Duodenal mucosa (tissue), 2 donors: ENCODE measurements around the gene GUCA2A.
"Not testable (repeated sequence)": the region's sequence is repeated elsewhere in the genome, so short reads cannot be mapped to it uniquely, and the experiment has no call there.

ENCODE experiments used
- H3K27ac ChIP-seq: one replicate; pipeline ENCODE4 v1.7.0; 2013; ENCODE audit warnings: low read depth, low read length
- H3K27me3 ChIP-seq, 2 donors: one replicate each; pipeline ENCODE4 v1.7.0; 2013; ENCODE audit warnings: low read length in 2 of 2, control low read depth in 1 of 2; ENCODE audit not compliant: insufficient read depth in 2 of 2, control insufficient read depth in 1 of 2
- H3K36me3 ChIP-seq, 2 donors: one replicate each; pipeline ENCODE4 v1.7.0; 2013; ENCODE audit warnings: low read length in 2 of 2, control low read depth in 1 of 2; ENCODE audit not compliant: insufficient read depth in 2 of 2, control insufficient read depth in 1 of 2
- H3K4me1 ChIP-seq, 2 donors: one replicate each; pipeline ENCODE4 v1.7.0; 2013; ENCODE audit warnings: low read length in 2 of 2, control low read depth in 1 of 2; ENCODE audit not compliant: insufficient read depth in 2 of 2, control insufficient read depth in 1 of 2
- H3K4me3 ChIP-seq, 2 donors: one replicate each; pipeline ENCODE4 v1.7.0; 2013; ENCODE audit warnings: low read length in 2 of 2, low read depth in 1 of 2
- H3K9ac ChIP-seq, 2 donors: one replicate each; pipeline ENCODE4 v1.7.0; 2013; ENCODE audit warnings: low read length in 2 of 2, low read depth in 1 of 2
- H3K9me3 ChIP-seq, 2 donors: one replicate each; pipeline ENCODE4 v1.7.0; 2013; ENCODE audit warnings: low read length in 2 of 2, control low read depth in 1 of 2; ENCODE audit not compliant: control insufficient read depth in 1 of 2

GUCA2A gene

GRCh38 chr1:42164551-42165420 is at the start of gene GUCA2A:
Gene GUCA2A (minus strand): TSS chr1:42164745. CDS start chr1:42164712, 33 bp downstream.
- Histone ChIP-seq H3K4me3 (no peak within 1 kb of the TSS), H3K4me1 (peaks cover 36 to 40% of the 10 kb centered on the region in 2 donors), H3K27me3 (no peaks in the 10 kb centered on the region), H3K9me3 (peaks cover 0 to 5% of the 10 kb centered on the region in 2 donors), H3K9ac (peak within 1 kb of the TSS in 1 of 2 donors; percentile 38), H3K27ac (peak within 1 kb of the TSS; percentile 22), H3K36me3 (no peaks in the 10 kb centered on the region)

DNA sequence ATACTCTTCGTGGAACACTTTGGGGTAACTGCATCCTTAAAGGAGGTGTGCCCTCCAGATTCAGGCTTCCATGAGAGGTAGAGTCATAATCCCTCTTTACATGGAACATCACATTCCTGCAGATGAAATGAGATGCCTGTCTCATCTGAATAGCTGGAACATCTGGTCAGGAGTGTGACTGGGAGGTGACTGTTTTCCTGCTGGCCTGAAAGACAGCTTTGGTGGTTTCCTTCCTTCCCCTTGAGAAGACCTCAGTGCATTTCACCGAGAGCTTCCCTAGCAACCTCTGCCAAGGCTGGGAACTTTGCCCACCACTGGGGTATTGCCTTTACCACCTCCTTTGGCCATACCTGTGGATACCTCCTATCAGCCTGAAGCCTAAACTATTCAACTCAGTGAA is 46.7 kb upstream of the GUCA2A start:
- H3K9me3 ChIP-seq, result no peaks in the 10 kb centered on the region
- no peak overlapping the region for H3K9ac ChIP-seq
- peaks cover 7 to 9% of the 10 kb centered on the region in 2 donors for H3K4me1 ChIP-seq
- H3K36me3 ChIP-seq, result peaks cover 3 to 5% of the 10 kb centered on the region in 2 donors
- H3K4me3 ChIP-seq, result no peak overlapping the region
- no peak overlapping the region for H3K27ac ChIP-seq
- H3K27me3 ChIP-seq, result no peaks in the 10 kb centered on the region

- H3K36me3 ChIP-seq, result peaks cover 3 to 5% of the 10 kb centered on the region in 2 donors
- no peak overlapping the region for H3K27ac ChIP-seq
- no peak overlapping the region for H3K9ac ChIP-seq
- H3K4me1 ChIP-seq, result peaks cover 7 to 9% of the 10 kb centered on the region in 2 donors
- H3K27me3 ChIP-seq, result no peaks in the 10 kb centered on the region
- no peak overlapping the region for H3K4me3 ChIP-seq
- no peaks in the 10 kb centered on the region for H3K9me3 ChIP-seq
Measured at GRCh38 chr1:42210421-42211133, 46.0 kb upstream of the GUCA2A start.

- Histone ChIP-seq H3K9me3 (no peaks in the 10 kb centered on the region), H3K9ac (no peak overlapping the region), H3K36me3 (peaks cover 3 to 7% of the 10 kb centered on the region in 2 donors), H3K27me3 (no peaks in the 10 kb centered on the region), H3K27ac (no peak overlapping the region), H3K4me3 (no peak overlapping the region), H3K4me1 (peaks cover 7 to 9% of the 10 kb centered on the region in 2 donors)
Measured at GRCh38 chr1:42209526-42210251, 45.1 kb upstream of the GUCA2A start.

DNA sequence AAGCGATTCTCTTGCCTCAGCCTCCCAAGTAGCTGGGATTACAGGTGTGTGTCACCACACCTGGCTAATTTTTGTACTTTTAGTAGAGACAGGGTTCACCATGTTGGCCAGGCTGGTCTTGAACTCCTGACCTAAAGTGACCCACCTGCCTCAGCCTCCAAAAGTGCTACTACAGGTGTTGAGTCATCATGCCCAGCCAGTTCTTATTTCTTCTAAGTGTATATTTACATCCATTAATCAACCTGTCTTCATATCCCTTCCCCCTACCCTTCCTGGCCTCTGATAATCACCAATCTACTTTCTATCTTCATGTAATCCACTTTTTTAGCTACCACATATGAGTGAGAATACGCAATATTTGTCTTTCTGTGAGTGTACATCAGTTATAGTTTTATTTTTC is 42.4 kb upstream of the GUCA2A start:
- not testable (repeated sequence) for H3K27me3 ChIP-seq, H3K4me3 ChIP-seq, H3K9ac ChIP-seq, H3K9me3 ChIP-seq, H3K27ac ChIP-seq, H3K4me1 ChIP-seq
- H3K36me3 ChIP-seq, result peaks cover 7 to 13% of the 10 kb centered on the region in 2 donors

- H3K9ac ChIP-seq, result no peak overlapping the region
Measured at GRCh38 chr1:42206164-42206563, 41.6 kb upstream of the GUCA2A start.

DNA sequence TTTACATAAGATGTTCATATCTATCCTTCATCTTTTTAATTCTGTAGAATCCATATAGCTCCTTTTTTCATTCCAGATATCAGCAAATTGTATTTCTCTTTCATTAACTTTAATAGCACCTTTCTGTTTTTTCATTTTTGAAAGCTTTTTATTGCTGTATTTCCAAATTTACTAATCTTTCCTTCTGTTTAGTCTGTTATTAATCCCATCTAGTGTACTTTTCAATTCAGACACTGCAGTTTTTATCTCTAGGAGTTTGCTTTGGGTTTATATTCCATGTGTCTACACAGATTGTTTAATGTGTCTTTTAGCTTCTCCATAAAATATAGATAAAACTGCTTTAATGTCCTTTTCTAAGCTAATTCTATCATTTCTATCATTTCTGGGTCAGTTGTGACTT is 37.4 kb upstream of the GUCA2A start:
- Histone ChIP-seq H3K36me3 (peaks cover 10 to 22% of the 10 kb centered on the region in 2 donors), H3K27ac (no peak overlapping the region), H3K27me3 (no peaks in the 10 kb centered on the region), H3K4me1 (no peaks in the 10 kb centered on the region), H3K4me3 (no peak overlapping the region), H3K9ac (no peak overlapping the region), H3K9me3 (no peaks in the 10 kb centered on the region)

More at GRCh38 chr1:42206164-42206563, 41.6 kb upstream of the GUCA2A start:
- no peaks in the 10 kb centered on the region for H3K9me3 ChIP-seq
- peaks cover 5 to 13% of the 10 kb centered on the region in 2 donors for H3K36me3 ChIP-seq
- peaks cover 7 to 9% of the 10 kb centered on the region in 2 donors for H3K4me1 ChIP-seq
- no peaks in the 10 kb centered on the region for H3K27me3 ChIP-seq
- no peak overlapping the region for H3K4me3 ChIP-seq
- no peak overlapping the region for H3K27ac ChIP-seq

GRCh38 chr1:42198251-42198650 is 33.7 kb upstream of the GUCA2A start:
- Histone ChIP-seq H3K36me3 (peaks cover 14 to 26% of the 10 kb centered on the region in 2 donors), H3K27me3 (no peaks in the 10 kb centered on the region), H3K4me3 (no peak overlapping the region), H3K9ac (no peak overlapping the region), H3K27ac (no peak overlapping the region), H3K9me3 (no peaks in the 10 kb centered on the region), H3K4me1 (no peaks in the 10 kb centered on the region)

DNA sequence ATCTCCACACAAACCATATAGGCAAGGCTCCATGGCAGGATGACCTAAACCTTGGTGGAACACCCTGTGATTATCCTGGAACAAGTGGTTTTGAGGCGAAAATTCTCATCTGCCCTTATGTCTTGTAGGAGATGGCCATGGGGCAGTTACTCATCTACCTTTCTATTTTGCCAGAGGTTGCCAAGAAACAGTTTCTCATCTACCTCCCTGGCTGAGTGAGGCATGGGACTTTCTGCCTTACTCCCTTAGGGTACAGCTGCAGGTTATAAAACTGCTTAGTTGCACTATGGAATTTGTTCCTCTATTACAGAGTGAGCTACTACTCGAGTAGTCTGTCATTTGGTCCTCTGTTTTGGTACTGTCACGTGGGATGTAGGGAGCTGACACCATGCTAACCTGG is 31.3 kb upstream of the GUCA2A start:
- Histone ChIP-seq H3K4me1 (no peaks in the 10 kb centered on the region), H3K9ac (no peak overlapping the region), H3K9me3 (no peaks in the 10 kb centered on the region), H3K4me3 (no peak overlapping the region), H3K27ac (no peak overlapping the region), H3K36me3 (peaks cover 18 to 34% of the 10 kb centered on the region in 2 donors), H3K27me3 (no peaks in the 10 kb centered on the region)
